ENCODE measurements around the gene MTM1.

DNA sequence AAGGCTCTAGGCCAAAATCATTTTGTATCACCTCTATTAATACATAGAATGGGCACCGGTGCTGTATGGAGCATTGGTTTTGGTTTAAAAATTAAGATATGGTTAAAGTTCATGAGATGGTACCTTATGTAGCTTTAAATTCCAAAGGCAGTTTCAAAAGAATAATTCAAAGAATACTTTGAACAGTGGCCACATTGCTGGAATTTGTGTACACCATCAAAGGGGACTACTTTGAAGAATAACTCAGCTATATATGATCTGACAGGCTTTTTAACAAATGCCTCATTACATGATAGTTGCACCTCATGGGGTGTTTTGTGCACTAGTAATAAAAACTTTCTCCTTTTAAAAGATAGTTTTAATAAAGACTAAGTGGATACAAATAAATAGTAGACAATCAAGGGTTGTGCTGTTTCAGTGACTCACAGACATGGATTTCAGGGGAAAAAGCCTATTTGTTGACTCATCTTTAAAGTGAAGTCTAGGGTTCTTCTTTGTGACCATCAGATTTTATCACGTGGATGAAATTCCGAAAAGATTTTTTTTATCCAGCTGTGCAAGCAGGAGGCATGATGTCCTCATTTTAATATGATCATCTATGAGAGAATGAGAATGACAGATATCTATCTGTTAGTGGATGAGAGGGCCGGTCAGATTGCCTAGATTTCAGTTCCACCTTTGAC lies 12.8 kb downstream of the MTM1 start:
- TF ChIP-seq, protein P1, sequence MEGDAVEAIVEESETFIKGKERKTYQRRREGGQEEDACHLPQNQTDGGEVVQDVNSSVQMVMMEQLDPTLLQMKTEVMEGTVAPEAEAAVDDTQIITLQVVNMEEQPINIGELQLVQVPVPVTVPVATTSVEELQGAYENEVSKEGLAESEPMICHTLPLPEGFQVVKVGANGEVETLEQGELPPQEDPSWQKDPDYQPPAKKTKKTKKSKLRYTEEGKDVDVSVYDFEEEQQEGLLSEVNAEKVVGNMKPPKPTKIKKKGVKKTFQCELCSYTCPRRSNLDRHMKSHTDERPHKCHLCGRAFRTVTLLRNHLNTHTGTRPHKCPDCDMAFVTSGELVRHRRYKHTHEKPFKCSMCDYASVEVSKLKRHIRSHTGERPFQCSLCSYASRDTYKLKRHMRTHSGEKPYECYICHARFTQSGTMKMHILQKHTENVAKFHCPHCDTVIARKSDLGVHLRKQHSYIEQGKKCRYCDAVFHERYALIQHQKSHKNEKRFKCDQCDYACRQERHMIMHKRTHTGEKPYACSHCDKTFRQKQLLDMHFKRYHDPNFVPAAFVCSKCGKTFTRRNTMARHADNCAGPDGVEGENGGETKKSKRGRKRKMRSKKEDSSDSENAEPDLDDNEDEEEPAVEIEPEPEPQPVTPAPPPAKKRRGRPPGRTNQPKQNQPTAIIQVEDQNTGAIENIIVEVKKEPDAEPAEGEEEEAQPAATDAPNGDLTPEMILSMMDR (conservative IDR thresholded peaks at IDR 0.05; ENCODE audit: low read length), result no peak
- no peak for TF ChIP-seq EZH2phosphoT487 (IDR thresholded peaks at IDR 0.05; ENCODE audit: borderline replicate concordance)
